ENCODE data around the gene RINT1.
"Not testable (repeated sequence)": the region's sequence is repeated elsewhere in the genome, so short reads cannot be mapped to it uniquely, and the experiment has no call there.

RINT1 gene

DNA sequence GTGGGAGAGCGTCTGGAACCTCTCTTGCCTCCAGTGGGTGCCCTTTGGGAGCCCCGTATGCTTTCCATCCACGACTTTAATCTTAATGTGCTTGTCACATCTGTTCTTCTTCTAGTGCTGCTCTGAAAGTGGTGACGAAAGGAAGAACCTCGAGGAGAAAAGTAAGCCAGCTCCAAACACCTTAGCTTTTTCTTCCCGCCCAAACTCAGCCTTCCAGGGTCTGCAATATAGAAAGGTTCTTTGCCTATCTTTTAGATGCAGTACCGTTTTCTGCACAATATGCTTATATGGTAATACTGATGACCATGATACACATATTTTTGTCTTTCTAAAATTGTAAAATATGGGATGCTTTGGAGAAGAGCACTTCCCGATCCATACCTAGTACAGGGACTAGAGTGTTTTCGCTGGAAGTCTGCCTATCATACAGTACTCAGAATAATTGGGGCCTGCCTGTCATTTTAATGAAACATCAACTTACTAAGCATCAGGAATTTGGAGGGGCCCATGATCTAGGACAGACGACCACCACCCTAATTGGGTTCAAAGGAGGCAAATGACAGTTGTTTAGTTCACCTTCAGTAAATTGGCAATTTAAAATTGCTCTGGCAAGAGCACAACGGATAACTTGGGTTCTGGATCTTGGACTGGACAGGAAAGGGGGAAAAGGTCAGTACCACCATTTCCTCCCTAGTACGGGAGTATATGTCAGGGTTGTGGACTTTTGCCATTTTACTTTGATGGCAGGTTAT lies 884 bp downstream of the RINT1 start:
- DNase-seq, result no peak

DNA sequence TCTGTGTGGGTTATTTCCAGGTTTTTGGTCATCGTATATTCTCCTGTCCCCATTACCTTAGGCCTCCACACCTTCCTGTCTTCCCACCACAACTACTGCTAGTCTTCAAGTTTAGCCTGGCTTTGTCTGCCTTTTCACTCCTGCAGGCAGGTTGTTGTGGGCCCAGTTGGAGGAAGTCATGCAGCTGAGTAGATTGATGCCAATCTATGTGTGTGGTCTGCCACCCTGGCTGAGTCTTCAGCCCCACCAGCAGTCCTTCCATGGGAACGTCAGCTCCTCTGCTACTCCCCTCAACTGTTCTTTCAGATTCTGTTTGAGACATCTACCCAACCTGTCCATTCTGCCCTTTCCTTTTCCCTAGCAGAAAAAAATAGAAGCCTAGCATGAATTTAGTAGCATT lies 6.3 kb downstream of the RINT1 start:
- DNase-seq, result no peak

DNA sequence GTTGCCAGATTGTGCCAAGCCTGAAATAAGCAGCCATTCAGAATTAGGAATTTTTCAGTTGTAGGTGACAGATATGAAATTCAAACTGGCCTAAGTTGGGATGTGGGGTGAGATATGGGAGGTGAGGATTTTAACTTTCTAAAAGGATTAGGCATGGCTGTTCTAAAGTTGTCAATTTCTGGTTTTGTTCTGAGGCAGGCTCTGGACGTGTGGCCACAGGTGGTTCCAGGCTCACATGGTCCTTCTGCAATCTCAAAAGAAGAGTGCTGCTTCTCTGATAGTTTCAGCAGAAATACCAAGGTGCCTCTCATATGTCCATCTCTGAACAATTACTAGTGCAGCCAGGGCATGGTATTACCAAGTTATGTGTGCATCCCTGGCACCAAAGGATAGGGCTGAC lies 27.9 kb downstream of the RINT1 start:
- DNase-seq, result no peak

DNA sequence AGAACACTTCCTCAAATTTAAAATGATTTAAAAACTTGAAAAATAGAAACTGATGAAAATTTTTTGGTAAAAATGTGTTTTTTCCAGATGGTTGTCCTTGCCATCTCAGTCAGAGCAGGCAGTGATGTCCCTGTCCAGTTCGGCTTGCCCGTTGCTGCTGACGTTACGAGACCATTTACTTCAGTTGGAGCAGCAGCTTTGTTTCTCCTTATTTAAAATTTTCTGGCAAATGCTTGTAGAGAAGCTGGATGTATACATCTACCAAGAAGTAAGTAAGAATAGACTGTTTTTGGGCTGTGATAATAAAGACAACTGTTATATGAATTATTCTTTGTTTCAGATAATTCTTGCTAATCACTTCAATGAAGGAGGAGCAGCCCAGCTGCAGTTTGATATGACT lies 33.2 kb downstream of the RINT1 start:
- DNase-seq, result no peak

DNA sequence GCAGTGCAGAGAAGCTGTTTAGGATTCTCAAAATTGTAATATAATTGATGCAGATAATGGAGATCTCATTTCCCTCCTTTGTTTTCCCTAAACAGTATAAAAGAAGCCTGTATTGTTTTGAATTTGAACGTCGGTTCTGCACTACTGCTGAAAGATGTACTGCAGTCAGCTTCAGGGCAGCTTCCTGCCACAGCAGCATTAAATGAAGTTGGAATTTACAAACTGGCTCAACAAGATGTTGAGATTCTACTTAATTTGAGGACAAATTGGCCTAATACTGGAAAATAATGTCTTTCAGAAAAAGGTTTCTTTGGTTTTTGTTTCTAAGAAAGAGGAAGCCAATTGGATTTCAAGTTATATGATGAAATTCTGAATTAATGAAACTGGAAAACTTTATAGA lies 35.0 kb downstream of the RINT1 start:
- no peak for DNase-seq

DNA sequence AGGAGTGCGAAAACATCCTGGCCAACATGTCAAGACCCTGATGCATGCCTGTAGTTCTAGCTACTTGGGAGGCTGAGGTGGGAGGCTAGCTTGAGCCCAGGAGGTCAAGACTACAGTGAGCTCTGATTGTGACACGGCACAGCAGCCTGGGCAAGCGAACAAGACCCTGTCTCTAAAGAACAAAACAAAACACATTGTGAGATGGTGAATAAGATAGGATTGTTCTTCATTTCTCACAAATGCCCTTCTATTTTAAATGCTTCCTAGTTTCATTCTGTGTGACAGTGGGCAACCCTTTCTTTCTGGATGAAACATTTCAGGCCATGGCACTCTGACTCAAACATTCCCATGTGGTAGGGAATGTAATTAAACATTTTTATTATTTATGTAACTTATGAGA lies 35.8 kb downstream of the RINT1 start:
- no peak for DNase-seq

DNA sequence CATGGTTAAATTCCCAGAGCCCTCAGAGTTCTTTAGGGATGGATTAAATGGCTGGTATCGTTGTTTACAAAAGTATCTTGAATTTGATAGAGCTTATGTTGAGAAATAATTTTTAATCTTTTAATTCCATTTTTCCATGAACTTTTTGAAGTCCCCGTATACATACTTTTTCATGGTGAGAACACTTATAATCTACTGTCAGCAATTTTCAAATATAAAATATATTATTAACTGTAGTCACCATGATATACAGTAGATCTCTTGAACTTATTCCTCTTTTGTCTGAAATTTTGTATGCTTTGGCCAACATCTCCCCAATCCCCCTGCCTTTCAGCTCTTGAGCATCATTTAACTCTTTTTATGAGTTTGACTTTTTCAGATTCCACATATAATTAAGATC lies 39.9 kb downstream of the RINT1 start:
- DNase-seq, result no peak

DNA sequence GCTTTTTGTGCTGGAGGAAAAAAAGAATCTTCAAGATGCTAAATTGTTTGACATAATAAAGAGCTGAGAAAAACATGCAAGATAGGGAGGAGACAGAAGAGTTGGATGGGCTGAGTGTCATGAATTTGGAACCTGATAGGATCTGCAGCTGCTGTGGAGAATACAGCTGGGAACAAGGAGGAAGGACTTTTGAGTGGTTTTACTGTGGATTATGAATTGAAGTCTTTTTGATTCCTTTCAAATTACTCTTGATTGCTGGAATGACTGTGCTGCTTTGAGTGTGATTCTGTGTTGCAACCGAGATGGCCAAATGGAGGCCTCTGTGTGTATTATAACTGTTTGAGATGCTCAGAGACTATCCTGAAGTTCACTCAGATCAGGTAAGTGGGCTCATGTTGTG lies 45.2 kb downstream of the RINT1 start:
- DNase-seq, result no peak

DNA sequence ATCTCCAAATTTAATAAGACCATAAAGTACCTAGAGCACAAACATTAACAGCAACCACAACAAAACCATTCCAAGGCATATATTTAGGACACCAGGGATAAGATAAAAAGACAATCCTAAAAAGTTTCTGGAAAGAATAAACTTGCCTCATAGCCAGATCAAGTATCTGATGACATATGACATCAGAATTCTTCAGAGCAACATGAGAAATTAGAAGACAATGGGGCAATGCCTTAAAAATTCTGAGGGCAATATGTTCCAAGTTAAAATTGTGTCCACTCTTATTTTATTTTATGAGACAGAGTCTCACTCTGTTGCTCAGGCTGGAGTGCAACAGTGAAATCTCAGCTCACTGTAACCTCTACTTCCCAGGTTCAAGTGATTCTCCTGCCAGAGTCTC lies 46.5 kb downstream of the RINT1 start:
- no peak for DNase-seq

DNA sequence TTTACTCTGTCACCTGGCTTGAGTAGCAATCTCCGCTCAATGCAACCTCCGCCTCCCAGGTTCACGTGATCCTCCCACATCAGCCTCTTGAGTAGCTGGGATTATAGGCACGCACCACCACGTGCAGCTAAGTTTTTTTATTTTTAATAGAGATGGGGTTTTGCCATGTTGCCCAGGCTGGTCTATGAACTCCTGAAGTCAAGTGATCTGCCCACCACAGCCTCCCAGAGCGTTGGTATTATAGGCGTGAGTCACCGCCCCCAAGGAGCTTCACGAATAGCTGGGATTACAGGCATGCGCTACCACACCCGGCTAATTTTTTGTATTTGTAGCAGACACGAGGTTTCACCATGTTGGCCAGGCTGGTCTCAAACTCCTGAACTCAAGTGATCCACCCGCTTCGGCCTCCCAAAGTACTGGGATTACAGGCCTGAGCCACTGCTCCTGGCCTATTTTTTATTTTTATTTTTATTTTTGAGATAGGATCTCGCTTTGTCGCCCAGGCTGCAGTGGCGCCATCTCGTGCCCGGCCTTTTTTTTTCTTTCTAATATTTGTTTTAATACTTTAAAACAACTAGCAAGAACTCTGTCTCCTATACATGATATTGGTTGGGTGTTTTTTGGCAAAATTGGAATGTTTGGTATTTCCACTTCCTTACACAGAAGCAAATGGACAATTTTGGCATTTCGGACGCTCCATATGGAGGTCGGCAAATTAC lies 48.2 kb downstream of the RINT1 start:
- DNase-seq, result no peak

DNA sequence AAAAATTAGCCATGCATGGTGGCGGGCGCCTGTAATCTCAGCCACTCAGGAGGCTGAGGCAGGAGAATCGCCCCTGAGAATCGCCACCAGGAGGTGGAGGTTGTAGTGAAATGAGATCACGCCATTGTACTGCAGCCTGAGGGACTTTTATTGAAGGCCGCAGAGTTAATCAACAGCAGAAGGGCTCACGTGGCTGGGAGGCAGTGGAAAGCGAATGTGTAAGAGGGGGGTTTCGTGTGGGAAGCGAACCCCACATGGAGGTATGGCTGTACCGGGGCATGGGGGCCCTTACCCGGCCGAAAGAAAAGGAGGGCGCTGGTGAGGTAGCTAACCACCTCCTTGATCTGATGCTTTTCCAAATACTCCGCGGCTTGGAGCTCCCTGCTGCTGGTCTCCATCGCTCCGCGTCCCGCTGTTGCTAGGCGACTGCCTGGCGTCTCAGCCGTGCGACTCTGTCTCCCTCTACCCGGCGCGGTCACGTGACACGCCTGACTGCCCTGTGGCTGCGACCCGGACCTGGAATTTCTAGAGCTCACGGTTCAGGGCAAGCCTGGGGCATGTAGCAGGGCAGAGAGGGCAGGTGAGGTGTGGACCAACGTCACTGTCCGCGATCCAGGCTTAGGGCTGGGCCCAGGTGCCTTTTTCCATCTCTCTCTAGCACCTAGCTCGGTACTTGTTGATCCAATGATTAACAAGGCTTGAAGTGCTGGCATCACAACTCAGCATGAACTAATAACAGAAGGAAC lies 49.2 kb downstream of the RINT1 start, which contains the start of gene EFCAB10:
TSS of gene EFCAB10 (minus strand) at position 428 of the 746 bp plus-strand sequence. CDS start at position 398, 30 bp downstream.
- DNase-seq, result peak; percentile 23

DNA sequence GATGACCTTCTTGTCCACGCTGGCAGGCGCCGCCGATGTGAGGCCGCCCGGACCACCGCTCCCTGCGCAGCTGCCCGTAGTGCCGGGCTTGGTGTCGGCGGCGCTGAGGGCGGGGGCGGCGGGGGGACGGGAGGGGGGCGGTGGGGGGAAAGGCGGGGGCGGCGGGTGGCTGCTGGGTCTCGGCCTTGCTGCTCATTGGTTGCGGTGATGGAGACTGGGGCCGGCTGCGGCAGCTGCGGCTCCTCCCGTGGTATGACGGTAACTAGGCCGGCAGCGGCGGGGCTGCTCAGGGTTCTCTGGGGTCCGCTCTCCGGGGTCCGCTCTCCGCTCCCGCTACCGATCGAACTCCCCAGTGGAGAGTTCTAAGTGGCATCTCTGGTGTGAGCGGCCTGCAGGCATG lies 51.1 kb downstream of the RINT1 start:
- DNase-seq, result no peak

DNA sequence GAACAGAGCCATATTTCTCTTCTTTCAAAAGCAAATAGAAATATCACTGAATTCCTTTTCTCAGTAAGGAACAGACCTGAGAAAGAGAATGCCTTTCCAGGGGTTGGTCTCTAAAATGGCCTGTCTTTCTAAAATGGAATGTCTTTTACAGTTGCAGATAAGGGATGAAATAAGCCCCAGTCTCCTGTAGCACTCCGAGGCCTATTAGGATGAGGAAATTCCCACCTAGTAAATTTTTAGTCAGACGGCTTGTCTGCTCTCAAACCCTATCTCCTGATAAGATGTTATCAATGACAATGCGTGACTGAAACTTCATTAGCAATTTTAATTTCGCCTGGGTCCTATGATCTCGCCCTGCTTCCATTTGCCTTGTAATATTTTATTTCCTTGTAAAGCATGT lies 52.2 kb downstream of the RINT1 start:
- no peak for DNase-seq

DNA sequence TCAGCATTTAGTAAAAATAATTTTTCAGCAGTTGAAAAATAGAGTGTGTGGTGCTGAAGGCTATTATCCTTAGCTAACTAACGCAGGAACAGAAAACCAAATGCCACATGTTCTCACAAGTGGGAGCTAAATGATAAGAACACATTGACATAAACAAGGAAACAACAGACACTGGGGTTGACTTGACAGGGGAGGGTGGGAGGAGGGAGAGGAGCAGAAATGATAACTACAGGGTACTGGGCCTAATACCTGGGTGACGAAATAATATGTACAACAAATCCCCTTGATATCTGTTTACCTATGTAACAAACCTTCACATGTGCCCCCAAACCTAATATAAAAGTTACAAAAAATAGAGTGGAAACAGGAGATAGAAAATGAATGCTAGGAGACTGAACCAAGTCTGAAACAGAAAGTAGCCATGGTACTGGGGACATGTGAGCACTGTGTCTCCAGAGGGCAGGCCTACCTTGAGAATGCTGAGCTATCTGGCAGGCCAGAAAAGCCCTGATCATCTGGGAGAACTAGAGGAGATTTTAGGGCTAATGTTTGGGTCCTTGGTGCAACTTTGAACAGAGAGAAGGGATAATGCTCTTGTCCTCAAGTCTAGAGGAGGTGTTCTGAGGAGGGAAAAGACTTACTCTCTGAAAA lies 54.0 kb downstream of the RINT1 start:
- no peak for DNase-seq

DNA sequence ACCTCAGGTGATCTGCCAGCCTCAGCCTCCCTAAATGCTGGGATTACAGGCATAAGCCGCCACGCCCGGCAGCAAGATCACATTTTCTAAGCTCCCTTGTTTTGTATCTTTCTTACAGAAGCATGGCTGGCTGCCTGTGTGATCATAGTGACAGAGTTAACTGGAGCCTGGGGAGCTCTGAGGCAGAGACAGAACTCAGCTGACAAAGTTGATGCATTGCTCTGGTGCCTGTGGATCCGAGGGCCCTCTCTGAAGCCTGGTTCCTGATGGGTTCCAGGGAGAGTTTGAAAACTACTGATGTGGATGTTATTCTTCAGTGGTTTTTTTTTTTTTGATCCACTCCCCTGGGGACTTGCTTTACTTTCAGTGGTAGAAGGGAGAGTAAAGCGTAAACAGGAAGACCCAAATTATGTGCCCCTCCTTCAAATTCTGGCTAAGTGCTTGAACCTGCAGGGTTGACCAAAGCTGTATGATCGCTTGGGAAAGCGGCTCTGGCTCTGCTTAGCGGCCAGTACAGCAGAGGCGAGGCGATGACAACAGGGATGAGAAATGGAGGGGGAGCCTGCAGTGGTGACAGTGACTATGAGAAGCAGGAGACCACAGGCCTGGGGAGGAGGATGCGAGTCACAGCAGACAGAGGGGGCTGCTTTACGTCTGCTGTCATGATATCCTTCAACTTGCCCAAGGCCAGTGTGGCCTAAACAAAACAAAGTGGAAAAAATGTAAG lies 56.1 kb downstream of the RINT1 start:
- DNase-seq, result no peak

DNA sequence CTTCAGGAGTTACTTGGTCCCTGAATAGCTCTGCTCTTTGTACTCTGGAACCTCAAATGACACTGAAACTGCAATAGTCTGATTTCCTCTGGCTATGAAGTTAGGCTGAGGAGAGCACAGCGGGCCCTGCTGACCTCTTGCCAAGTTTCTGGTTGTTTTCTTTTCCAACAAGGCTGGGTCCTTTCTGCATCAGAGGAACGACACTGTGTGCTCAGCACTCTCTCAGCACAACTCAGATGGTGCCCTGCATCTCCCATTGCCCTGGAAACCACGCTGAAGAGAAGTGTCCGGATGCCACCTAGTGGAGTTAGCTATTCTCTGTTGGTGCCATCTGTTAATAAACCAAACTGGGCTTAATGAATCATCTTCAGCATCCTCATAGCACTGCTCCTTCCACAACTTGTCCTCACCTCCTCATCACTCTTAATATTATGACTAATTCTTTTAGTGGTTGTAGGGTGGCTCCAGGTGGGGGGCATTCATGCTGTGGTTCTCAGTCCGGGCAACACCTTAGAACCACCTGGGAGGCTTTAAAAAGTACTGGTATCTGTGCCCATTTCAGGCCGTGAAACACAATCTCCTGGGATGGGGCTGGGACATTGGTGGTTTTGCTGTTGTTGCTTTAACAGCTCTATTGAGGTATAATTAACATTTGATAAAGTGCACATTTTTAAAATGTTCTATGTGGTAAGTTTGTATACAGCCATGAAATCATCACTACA lies 57.5 kb downstream of the RINT1 start:
- peak; percentile 63 for DNase-seq

DNA sequence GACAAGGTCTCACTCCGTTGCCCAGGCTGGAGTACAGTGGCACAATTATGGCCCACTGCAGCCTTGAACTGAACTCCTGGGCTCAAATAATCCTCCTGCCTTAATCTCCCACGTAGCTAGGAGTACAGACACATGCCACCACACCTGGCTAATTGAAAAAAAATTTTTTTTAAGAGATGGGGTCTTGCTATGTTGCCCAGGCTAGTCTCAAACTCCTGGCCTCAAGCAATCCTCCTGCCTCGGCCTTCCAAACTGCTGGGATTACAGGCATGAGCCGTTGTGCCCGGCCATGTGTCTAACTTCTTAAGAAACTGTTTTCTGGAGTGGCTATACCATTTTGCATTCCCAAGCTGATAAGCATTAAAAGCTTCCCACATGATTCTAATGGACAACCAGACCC lies 58.8 kb downstream of the RINT1 start:
- no peak for DNase-seq

DNA sequence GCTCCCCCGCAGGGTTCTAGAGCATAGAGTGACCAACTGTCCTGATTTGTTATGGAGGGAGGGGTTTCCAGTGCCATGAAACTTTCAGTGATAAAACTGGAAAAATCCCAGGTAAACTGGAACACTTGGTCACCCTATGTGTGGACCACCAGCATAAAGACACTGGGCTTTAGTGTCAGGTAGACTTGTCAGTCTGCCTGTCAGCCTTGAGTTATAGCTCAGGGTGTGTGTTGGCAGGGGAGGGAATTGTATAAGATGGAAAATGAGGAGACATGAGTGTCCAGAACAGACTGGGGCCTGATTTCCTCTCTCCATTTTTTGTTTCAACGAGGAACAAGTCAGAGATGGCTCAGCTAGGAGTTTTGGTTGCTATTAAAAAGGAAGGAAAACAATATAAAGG lies 59.5 kb downstream of the RINT1 start:
- DNase-seq, result no peak

DNA sequence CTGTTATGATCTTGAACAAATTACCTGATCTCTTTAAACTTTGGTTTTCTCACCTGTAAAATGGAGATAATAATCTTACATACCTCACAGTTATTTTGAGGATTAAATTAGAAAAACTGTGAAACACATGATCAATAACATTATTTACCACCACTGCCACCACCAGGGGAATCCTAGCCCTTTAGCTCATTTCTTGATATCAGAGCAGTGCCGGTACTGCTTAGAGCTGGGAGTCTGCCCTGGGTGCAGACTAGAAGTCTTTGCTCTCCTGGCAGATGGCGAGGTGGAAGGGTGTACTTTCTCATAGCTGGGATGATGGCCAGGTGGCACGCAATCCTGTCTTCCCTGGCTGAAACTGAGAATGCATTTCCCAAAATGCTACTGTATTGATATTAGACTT lies 62.0 kb downstream of the RINT1 start:
- no peak for DNase-seq

DNA sequence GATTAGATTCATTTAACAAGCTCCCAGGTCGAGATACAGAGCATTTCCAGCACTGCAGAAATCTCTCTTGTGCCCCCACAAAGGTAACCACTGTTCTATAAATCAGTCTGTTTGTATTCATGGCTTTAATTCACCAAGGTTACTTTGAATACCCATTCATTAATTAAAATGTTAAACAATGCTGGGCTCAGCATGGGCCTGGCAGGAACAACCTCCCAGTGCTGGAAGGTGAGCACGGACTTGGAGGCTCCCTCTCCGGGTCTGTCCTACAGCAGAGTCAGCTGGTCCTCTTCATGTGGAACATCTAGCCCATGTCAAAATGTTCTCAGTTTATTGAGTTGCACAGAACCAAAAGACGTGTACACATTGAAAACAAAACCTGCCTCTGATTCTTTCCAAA lies 64.9 kb downstream of the RINT1 start:
- DNase-seq, result no peak

DNA sequence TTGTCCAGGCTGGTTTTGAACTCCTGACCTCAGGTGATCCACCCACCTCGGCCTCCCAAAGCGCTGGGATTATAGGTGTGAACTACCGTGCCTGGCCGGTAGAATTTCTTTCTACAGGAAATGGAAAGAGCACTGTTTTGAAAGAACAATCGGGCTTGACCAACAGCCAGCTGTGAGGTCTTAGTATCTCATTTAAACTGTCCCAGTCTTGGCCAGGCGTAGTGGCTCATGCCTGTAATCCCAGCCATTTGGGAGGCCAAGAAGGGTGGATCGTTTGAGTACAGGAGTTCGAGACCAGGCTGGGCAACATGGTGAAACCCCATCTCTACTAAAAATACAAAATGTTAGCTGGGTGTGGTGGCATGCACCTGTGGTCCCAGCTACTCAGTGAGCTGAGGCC lies 67.1 kb downstream of the RINT1 start:
- not testable (repeated sequence) for DNase-seq

DNA sequence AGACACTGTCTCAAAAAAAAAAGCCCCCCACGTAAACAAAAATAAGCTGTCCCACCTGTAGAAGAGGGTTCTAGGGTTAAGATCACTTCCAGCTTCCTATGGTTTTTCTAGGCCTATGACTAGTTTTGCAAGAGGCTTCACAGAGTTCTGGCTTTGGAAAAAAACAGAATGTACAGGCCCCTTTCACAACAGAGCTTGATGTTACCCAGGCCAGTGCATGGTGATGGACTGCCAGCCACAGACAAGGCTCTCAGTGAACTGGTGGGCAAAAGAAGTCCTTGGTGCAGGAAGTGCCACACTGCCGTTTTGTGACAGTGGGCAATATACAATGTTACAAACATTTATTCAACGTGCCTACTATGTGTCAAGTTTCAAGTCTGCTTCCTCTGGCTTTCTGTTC lies 67.5 kb downstream of the RINT1 start:
- no peak for DNase-seq
